Gastroesophageal sphincter (tissue), 4 donors: ENCODE results near the gene KRT6B. TPM values are rescaled to one million over a fixed set of nuclear protein-coding genes. Genes with fewer than 3 reads are reported as not detected.

Source experiments
- ATAC-seq: fragments of 150-250 bp; one replicate; pipeline ENCODE4 v1.9.1; 2016; ENCODE audit warnings: mild to moderate bottlenecking, moderate library complexity
- H3K27ac ChIP-seq, 4 donors: fragments of 200-600 bp; sonication (generic) in 3 of 4; 1 replicate in 3 of 4; 2 replicates in 1 of 4; pipeline ENCODE4 v1.5.1; 2016 to 2019
- H3K27me3 ChIP-seq: fragments of 200-600 bp; sonication (generic); one replicate; pipeline ENCODE4 v1.5.1; 2019
- H3K36me3 ChIP-seq, 2 donors: fragments of 200-600 bp; sonication (generic); one replicate each; pipeline ENCODE4 v1.5.1; 2019; ENCODE audit warnings: control low read depth in 1 of 2
- H3K4me1 ChIP-seq, 3 donors: fragments of 200-600 bp; sonication (generic); 1 replicate in 2 of 3; 2 replicates in 1 of 3; pipeline ENCODE4 v1.5.1; 2016 to 2019; ENCODE audit warnings: control low read depth in 2 of 3
- H3K4me3 ChIP-seq, 2 donors: fragments of 200-600 bp; sonication (generic); one replicate each; pipeline ENCODE4 v1.5.1; 2019; ENCODE audit warnings: mild to moderate bottlenecking in 1 of 2, moderate library complexity in 1 of 2
- H3K9me3 ChIP-seq, 3 donors: fragments of 200-600 bp; sonication (generic); one replicate each; pipeline ENCODE4 v1.5.1; 2017 to 2019; ENCODE audit warnings: control low read depth in 2 of 3
- EP300 ChIP-seq: sonication (generic); formaldehyde crosslinking; IDR thresholded peaks from one replicate; pipeline ENCODE4 v1.6.1; 2017; ENCODE audit warnings: antibody characterized with exemption, mild to moderate bottlenecking
- POLR2A ChIP-seq, 2 donors: fragments of 450-650 bp; IDR thresholded peaks; one replicate each; pipeline ENCODE4 v1.6.1; 2017; ENCODE audit warnings: antibody characterized with exemption in 2 of 2, mild to moderate bottlenecking in 2 of 2, moderate library complexity in 1 of 2
- POLR2AphosphoS5 ChIP-seq: sonication (generic); formaldehyde crosslinking; IDR thresholded peaks from one replicate; pipeline ENCODE4 v1.6.1; 2017; ENCODE audit warnings: antibody characterized with exemption
- WGBS, 2 donors: methylation state at CpG; one replicate each; pipeline ENCODE4 v1.1.5; 2018; ENCODE audit warnings: low coverage in 1 of 2; 5-methylcytosine and 5-hydroxymethylcytosine counted together
- total RNA-seq, 4 donors: library from RNA; depleted of rRNA; stranded (reverse); fragments of >200 nt; gene quantifications; one replicate each; pipeline ENCODE4 v1.1.0, GENCODE V29; 2016
- TF ChIP-seq, protein P1 (sequence below), 4 experiments: fragments of 200-600 bp in 2 of 4; fragments of 450-650 bp in 2 of 4; sonication (generic) in 1 of 4; IDR thresholded peaks; one replicate each; pipeline ENCODE4 v1.5.1; 2017 to 2019; ENCODE audit warnings: antibody characterized with exemption in 4 of 4, mild to moderate bottlenecking in 2 of 4, moderate library complexity in 2 of 4

Gene KRT6B
- total RNA-seq, 4 donors from 2014 or later = 0.54 to 60.8 (median 7.3) TPM

DNA sequence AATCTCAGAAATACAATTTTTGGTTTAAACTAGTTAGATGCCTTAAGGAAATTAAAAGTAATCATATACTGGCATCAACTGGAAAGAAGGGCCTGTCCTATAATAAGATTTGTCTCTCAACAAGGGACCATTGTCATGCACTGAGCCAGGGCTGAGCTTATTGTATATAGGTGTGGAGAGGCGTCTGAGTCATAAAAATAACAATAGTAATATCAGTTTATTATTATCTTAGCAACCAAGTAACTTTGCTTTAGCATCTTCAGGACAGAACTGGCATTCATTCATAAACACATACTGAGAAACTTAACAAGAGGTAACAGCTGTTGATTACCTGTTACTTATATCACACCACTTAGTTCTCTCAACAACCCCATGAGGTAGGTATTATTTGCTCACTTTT is 24.9 kb downstream of the KRT6B start:
- ATAC-seq = no peak
- TF ChIP-seq POLR2A (IDR thresholded peaks at IDR 0.05) (no peak), POLR2AphosphoS5 (no peak), EP300 (no peak)
- TF ChIP-seq, protein P1, sequence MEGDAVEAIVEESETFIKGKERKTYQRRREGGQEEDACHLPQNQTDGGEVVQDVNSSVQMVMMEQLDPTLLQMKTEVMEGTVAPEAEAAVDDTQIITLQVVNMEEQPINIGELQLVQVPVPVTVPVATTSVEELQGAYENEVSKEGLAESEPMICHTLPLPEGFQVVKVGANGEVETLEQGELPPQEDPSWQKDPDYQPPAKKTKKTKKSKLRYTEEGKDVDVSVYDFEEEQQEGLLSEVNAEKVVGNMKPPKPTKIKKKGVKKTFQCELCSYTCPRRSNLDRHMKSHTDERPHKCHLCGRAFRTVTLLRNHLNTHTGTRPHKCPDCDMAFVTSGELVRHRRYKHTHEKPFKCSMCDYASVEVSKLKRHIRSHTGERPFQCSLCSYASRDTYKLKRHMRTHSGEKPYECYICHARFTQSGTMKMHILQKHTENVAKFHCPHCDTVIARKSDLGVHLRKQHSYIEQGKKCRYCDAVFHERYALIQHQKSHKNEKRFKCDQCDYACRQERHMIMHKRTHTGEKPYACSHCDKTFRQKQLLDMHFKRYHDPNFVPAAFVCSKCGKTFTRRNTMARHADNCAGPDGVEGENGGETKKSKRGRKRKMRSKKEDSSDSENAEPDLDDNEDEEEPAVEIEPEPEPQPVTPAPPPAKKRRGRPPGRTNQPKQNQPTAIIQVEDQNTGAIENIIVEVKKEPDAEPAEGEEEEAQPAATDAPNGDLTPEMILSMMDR (IDR thresholded peaks at IDR 0.05) = no peak
- H3K9me3 ChIP-seq = no peaks in the 10 kb centered on the region
- peaks cover 20% of the 10 kb centered on the region for H3K27me3 ChIP-seq
- peaks cover 0 to 18% (median 5%) of the 10 kb centered on the region in 3 donors for H3K4me1 ChIP-seq
- WGBS, 2 donors = 58 to 67% methylated on average over 1 of the region's 1 CpG
- H3K36me3 ChIP-seq = no peaks in the 10 kb centered on the region
- no peak overlapping the region for H3K4me3 ChIP-seq
- H3K27ac ChIP-seq = no peak overlapping the region

DNA sequence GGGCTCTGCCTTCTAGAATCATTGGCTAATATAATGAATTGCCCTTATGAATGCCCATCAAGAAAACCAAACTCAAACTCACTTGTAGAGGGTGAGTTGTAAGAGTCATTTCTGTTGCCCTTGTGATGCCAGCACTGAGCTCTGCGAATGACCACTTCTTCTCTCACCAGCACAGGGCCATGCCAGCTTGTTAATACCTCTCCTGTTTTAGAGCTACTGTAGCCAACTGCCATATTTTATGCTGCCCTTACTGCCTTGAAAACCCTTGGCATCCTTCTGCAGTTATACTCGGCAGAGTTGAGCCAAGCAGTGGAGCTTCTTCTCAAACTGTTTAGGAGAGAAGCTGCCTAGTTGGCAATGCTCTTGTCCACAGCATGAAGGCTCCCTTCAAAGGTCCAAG is 25.9 kb downstream of the KRT6B start:
- H3K4me1 ChIP-seq = peaks cover 0 to 18% (median 5%) of the 10 kb centered on the region in 3 donors
- H3K4me3 ChIP-seq = no peak overlapping the region
- no peak for ATAC-seq
- peaks cover 10% of the 10 kb centered on the region for H3K27me3 ChIP-seq
- TF ChIP-seq POLR2AphosphoS5 = no peak
- TF ChIP-seq EP300 = no peak
- TF ChIP-seq, protein P1 (IDR thresholded peaks at IDR 0.05) = no peak
- no peak for TF ChIP-seq POLR2A (IDR thresholded peaks at IDR 0.05)
- no peaks in the 10 kb centered on the region for H3K9me3 ChIP-seq
- no peak overlapping the region for H3K27ac ChIP-seq
- no peaks in the 10 kb centered on the region for H3K36me3 ChIP-seq
- 79% methylated on average over 2 of the region's 2 CpGs; no CpG with 5 or more reads in 1 of the 2 donors for WGBS, 2 donors

DNA sequence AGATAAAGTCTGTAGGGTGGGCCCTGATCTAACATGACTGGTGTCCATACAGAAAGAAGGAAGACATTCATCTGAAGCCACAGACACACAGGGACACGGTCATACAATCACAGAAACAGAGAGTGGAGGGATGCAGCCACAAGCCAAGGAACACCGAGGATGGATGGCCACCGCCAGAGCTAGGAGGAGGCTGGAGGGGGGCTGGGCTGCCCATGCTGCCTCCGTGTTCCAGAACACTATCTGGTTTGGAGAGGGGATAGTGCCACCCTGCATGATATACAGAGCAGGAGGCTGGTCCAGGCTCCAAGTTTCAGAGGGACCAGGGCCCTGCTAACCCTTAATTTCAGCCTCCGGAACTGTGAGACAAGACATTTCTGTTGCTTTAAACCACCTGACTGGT is 26.5 kb downstream of the KRT6B start:
- peaks cover 4% of the 10 kb centered on the region for H3K27me3 ChIP-seq
- H3K27ac ChIP-seq = no peak overlapping the region
- 81 to 91% methylated on average over 4 of the region's 5 CpGs for WGBS, 2 donors
- no peaks in the 10 kb centered on the region for H3K9me3 ChIP-seq
- TF ChIP-seq, protein P1 (IDR thresholded peaks at IDR 0.05) = no peak
- TF ChIP-seq POLR2A (IDR thresholded peaks at IDR 0.05) = no peak
- no peak for TF ChIP-seq EP300
- no peak for TF ChIP-seq POLR2AphosphoS5
- no peak for ATAC-seq
- no peak overlapping the region for H3K4me3 ChIP-seq
- H3K4me1 ChIP-seq = peaks cover 0 to 18% (median 5%) of the 10 kb centered on the region in 3 donors
- H3K36me3 ChIP-seq = no peaks in the 10 kb centered on the region

DNA sequence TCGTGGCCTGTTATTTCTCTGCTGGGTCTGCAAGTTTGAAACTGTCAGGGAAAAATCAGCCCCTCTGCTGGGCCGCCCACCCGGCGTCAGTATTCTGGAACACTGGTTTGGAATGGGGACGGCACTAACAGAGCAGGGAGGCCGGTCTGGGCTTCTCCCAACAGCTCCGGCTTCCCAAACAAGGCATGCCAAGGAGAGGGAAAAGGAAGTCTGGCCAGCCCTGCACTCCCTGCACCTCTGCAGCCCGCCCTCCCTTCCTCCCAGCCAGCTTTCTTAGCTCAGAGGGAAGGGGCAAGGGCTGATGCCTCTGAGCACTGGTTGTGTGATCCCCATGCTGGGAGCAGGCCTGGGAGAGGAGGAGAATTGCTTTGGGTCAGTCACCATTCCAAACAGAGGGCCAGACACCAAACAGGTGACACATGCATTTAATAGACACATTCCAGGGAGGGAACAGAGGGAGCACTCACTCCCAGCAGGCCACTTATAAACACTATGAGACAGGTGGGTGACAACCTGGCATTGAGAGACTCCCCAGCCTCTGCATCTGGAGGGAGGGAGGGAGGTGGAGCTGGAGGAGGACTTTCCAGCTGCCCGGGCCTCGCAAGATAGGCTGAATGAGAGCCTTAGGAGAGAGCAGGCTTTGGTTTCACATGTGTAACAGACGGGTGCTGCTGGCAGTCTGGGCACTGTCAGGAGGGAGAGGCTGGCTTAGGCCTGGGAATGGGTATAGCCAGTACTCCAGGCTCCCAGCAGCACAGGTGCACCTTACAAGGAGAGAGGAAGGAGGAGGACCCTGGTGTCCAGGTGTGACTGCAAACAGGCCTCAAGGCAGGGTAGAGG is 28.1 kb downstream of the KRT6B start:
- Histone ChIP-seq H3K4me3 (no peak overlapping the region), H3K27ac (peak overlapping the region in 3 of 4 donors; percentile 49 to 70 (median 69)), H3K9me3 (no peaks in the 10 kb centered on the region), H3K27me3 (no peaks in the 10 kb centered on the region), H3K4me1 (peaks cover 0 to 18% (median 5%) of the 10 kb centered on the region in 3 donors), H3K36me3 (no peaks in the 10 kb centered on the region)
- TF ChIP-seq EP300 (no peak), POLR2A (IDR thresholded peaks at IDR 0.05) (no peak), POLR2AphosphoS5 (no peak)
- TF ChIP-seq, protein P1 (IDR thresholded peaks at IDR 0.05) = no peak
- peak; percentile 55 for ATAC-seq
- WGBS, 2 donors = 11 to 40% methylated on average over 3 of the region's 11 CpGs

DNA sequence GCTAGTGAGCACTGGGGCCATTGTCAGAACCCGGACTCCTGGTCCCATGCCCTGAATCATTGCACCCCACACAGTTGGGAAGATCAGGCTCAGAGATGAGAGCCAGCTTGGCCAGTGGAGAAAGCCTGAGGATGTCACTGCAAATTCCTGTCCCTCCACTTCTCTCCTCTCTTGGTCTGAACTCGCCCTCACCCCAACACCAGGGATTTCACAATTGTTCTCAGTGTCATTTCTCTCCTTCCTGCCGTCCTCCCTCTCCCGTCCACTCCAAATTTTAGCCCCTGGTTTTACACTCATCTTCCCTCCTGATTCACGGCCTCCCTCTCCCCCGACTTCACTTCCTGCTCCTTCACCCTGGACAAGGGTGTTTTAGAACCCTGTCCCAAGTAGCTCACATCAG is 28.9 kb downstream of the KRT6B start:
- peak; percentile 37 for ATAC-seq
- Histone ChIP-seq H3K27ac (peak overlapping the region in 3 of 4 donors; percentile 49 to 70 (median 69)), H3K4me1 (peaks cover 0 to 18% (median 5%) of the 10 kb centered on the region in 3 donors), H3K9me3 (no peaks in the 10 kb centered on the region), H3K36me3 (no peaks in the 10 kb centered on the region), H3K27me3 (no peaks in the 10 kb centered on the region), H3K4me3 (no peak overlapping the region)
- WGBS, 2 donors = 60 to 83% methylated on average over 2 to 6 of the region's 6 CpGs
- TF ChIP-seq POLR2A (IDR thresholded peaks at IDR 0.05) (no peak), POLR2AphosphoS5 (no peak), EP300 (no peak)
- TF ChIP-seq, protein P1 (IDR thresholded peaks at IDR 0.05) = no peak
